GM19395 (cell line): ENCODE data around the gene RNF180.
"Not testable (repeated sequence)": the region's sequence is repeated elsewhere in the genome, so short reads cannot be mapped to it uniquely, and the experiment has no call there.

Experiments
- ATAC-seq: cut with Tn5 transposase; IDR thresholded peaks from one replicate; pipeline ENCODE4 v1.9.1; 2021; ENCODE audit warnings: mild to moderate bottlenecking, moderate library complexity; ENCODE audit not compliant: unreplicated experiment

RNF180 gene

GRCh38 chr5:64269164-64269563 is 103.5 kb downstream of the RNF180 start:
- no peak for ATAC-seq

- ATAC-seq: no peak
Observed at GRCh38 chr5:64273276-64273675, 107.6 kb downstream of the RNF180 start.

GRCh38 chr5:64285188-64286130 is 119.8 kb downstream of the RNF180 start:
- no peak for ATAC-seq

- no peak for ATAC-seq
Observed at GRCh38 chr5:64286381-64286780, 120.7 kb downstream of the RNF180 start.

GRCh38 chr5:64288496-64288895 is 122.9 kb downstream of the RNF180 start:
- not testable (repeated sequence) for ATAC-seq

GRCh38 chr5:64292611-64293215 is 127.1 kb downstream of the RNF180 start:
- ATAC-seq: no peak

GRCh38 chr5:64295101-64295500 is 129.5 kb downstream of the RNF180 start:
- ATAC-seq: no peak

- no peak for ATAC-seq
Observed at GRCh38 chr5:64298586-64298985, 132.9 kb downstream of the RNF180 start.

GRCh38 chr5:64299805-64300204 is 134.2 kb downstream of the RNF180 start:
- no peak for ATAC-seq

- no peak for ATAC-seq
Observed at GRCh38 chr5:64301566-64301965, 135.9 kb downstream of the RNF180 start.

- ATAC-seq: no peak
Observed at GRCh38 chr5:64308135-64308534, 142.5 kb downstream of the RNF180 start.

GRCh38 chr5:64312491-64312890 is 146.8 kb downstream of the RNF180 start:
- ATAC-seq: no peak

GRCh38 chr5:64315778-64316177 is 150.1 kb downstream of the RNF180 start:
- no peak for ATAC-seq

- no peak for ATAC-seq
Observed at GRCh38 chr5:64318175-64318574, 152.5 kb downstream of the RNF180 start.

GRCh38 chr5:64323591-64323990 is 157.9 kb downstream of the RNF180 start:
- ATAC-seq: no peak

GRCh38 chr5:64330728-64331231 is 165.1 kb downstream of the RNF180 start:
- no peak for ATAC-seq

- no peak for ATAC-seq
Observed at GRCh38 chr5:64331597-64332277, 166.1 kb downstream of the RNF180 start.

GRCh38 chr5:64333886-64334285 is 168.2 kb downstream of the RNF180 start:
- no peak for ATAC-seq

GRCh38 chr5:64339769-64340168 is 174.1 kb downstream of the RNF180 start:
- no peak for ATAC-seq

GRCh38 chr5:64340293-64340692 is 174.7 kb downstream of the RNF180 start:
- ATAC-seq: no peak

GRCh38 chr5:64341340-64341739 is 175.7 kb downstream of the RNF180 start:
- no peak for ATAC-seq
